HCT116 (cell line): ENCODE measurements around the gene USP12.

Experiments used
- EZH2 ChIP-seq: fragments of 200-600 bp; sonication (generic); IDR thresholded peaks from 2 replicates; pipeline ENCODE4 v1.6.1; 2017; ENCODE audit warnings: antibody characterized with exemption, mixed run types
- POLR2A ChIP-seq: IDR thresholded peaks from 2 replicates; pipeline ENCODE4 v1.7.0; 2011; ENCODE audit warnings: borderline replicate concordance; ENCODE audit not compliant: insufficient read depth, insufficient read length; ENCODE audit errors: extremely low read depth
- RAD21 ChIP-seq: IDR thresholded peaks from 2 replicates; pipeline ENCODE4 v1.6.1; 2012; ENCODE audit warnings: low read depth, mild to moderate bottlenecking
- SP1 ChIP-seq: IDR thresholded peaks from 2 replicates; pipeline ENCODE4 v1.6.1; 2012; ENCODE audit warnings: low read depth
- TCF7L2 ChIP-seq: IDR thresholded peaks from 2 replicates; pipeline ENCODE4 v1.7.0; 2011; ENCODE audit warnings: borderline replicate concordance, inconsistent platforms; ENCODE audit not compliant: insufficient read depth, insufficient read length; ENCODE audit errors: extremely low read depth
- TF ChIP-seq, protein P1 (sequence below), 3 experiments: fragments of 200-600 bp in 1 of 3; sonication (generic) in 1 of 3; IDR thresholded peaks in 2 of 3; conservative IDR thresholded peaks in 1 of 3; 2 replicates each; pipeline ENCODE4 v1.5.1; 2012 to 2017; ENCODE audit warnings: low read depth in 2 of 3, low read length in 2 of 3, antibody characterized with exemption in 1 of 3, borderline replicate concordance in 1 of 3, control low read depth in 1 of 3, mild to moderate bottlenecking in 1 of 3, mixed read lengths in 1 of 3, mixed run types in 1 of 3, moderate library complexity in 1 of 3; ENCODE audit not compliant: insufficient read depth in 1 of 3

GRCh38 chr13:27027086-27027667 lies 144.4 kb downstream of the USP12 start:
- TF ChIP-seq EZH2 = no peak
- TF ChIP-seq SP1 = no peak
- TF ChIP-seq POLR2A = no peak
- no peak for TF ChIP-seq TCF7L2
- TF ChIP-seq, protein P1, sequence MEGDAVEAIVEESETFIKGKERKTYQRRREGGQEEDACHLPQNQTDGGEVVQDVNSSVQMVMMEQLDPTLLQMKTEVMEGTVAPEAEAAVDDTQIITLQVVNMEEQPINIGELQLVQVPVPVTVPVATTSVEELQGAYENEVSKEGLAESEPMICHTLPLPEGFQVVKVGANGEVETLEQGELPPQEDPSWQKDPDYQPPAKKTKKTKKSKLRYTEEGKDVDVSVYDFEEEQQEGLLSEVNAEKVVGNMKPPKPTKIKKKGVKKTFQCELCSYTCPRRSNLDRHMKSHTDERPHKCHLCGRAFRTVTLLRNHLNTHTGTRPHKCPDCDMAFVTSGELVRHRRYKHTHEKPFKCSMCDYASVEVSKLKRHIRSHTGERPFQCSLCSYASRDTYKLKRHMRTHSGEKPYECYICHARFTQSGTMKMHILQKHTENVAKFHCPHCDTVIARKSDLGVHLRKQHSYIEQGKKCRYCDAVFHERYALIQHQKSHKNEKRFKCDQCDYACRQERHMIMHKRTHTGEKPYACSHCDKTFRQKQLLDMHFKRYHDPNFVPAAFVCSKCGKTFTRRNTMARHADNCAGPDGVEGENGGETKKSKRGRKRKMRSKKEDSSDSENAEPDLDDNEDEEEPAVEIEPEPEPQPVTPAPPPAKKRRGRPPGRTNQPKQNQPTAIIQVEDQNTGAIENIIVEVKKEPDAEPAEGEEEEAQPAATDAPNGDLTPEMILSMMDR (IDR thresholded peaks at IDR 0.05 in 2 of 3, conservative IDR thresholded peaks at IDR 0.05 in 1 of 3; ENCODE audit: borderline replicate concordance in 1 of 3, insufficient read depth in 1 of 3, low read depth in 2 of 3, low read length in 2 of 3) = no peak
- no peak for TF ChIP-seq RAD21
